Muscle of back (tissue), 11 donors: ENCODE results near the gene COPZ2. TPM values are rescaled to one million over a fixed set of nuclear protein-coding genes. Genes with fewer than 3 reads are reported as not detected.
A peak's percentile ranks its signal among the peaks of the same experiment; 100 is the strongest.

Experiments
- DNase-seq, 3 donors: peaks; one replicate each; pipeline versions ENCODE4 v3.0.0 to v3.0.0-alpha.2; 2013
- polyA plus RNA-seq, 10 donors: library from polyadenylated mRNA; unstranded; fragments of 120-200 nt; gene quantifications; one replicate each; pipeline ENCODE4 v1.2.1, GENCODE V29; 2013; ENCODE audit not compliant: insufficient read length in 10 of 10

The COPZ2 gene
- polyA plus RNA-seq, 10 donors: 39.5 to 66.4 (median 45.7) TPM

DNA sequence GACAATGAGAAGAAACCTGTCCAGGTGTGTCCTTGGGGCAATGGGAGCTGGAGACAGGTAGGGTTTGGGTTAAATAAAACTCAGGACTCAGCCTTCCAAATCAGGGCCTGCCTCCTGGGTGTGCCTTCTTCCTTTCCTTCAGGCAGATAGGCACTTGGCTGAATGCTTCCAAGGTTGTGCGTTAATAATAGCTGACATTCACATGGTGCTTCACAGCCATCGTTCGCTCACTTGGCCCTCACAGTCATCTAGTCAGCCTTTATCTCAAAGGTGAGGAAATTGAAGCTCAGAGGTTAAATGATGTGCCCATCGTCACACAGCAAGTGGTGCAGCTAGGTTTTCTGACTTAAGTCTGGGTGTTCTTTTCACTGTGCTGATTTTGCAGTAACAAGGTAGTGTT lies 20.0 kb upstream of the COPZ2 start:
- no peak for DNase-seq

DNA sequence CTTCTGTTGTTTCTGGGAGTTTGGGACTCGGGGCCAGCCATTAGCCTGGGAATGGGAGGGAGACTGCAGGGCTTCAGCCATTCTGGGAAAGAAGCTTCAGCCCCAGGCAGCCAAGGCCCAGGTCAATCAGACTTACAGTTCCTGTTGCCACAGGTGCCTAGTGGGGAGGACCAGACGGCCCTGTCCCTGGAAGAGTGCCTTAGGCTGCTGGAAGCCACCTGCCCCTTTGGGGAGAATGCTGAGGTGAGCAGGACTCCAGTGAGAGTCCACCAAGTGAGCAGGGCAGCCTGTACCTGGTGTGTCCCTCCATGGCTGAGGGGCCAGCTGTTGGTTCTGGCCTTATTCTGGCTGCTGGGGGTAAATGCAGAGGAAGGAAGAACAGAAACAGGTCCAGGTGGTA lies 19.3 kb upstream of the COPZ2 start:
- no peak for DNase-seq

DNA sequence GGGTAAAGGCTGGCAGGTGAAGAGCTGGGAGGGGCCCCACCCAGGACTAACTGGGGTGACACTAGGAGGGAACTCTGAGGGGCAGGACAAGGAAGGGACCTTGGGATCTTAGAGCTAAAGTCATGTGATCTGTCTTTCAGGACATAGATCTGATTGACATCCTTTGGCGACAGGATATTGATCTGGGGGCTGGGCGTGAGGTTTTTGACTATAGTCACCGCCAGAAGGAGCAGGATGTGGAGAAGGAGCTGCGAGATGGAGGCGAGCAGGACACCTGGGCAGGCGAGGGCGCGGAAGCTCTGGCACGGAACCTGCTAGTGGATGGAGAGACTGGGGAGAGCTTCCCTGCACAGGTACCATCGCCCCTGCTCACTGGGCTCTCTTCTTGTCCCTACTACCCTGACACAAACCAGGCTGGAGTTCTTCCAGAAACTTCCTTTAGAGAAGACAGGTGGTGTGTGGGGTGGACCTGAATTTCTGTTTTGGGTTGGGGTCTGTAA lies 18.7 kb upstream of the COPZ2 start:
- DNase-seq: no peak

DNA sequence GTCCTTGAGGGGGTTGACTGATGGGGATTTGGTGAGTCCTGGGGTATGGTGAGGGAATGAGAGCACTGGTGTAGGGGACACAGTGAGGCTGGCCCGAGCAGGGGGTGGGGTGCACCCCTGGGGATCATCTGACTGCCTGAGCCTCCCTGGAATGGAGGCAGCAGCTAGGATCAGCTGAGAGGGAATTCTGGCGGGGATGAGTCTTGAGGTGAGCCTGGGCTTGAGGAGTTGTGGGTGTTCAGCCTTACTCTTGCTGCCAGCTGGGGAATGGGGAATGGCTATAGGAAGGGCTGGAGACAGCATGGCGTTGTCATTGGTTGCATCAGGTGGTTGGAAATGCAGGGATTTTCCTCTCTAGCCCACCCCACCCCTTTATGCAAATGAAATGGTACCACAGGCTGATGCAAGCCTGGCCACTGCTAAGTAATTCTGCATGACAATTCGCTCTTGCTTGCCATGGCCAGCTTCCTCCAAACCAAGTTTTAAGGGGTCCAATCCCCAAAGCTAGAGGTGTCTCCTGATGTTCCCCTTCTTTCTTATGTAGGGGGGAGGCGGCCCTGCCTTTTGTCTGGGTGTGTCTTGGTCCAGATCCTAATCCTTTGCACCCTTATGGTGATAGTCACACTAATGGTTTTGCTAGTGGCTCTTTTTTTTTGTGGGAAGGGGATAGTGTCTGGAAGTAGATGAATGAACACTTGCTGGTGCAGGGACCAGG lies 18.1 kb upstream of the COPZ2 start:
- peak in 1 of 3 donors; percentile 71 for DNase-seq

DNA sequence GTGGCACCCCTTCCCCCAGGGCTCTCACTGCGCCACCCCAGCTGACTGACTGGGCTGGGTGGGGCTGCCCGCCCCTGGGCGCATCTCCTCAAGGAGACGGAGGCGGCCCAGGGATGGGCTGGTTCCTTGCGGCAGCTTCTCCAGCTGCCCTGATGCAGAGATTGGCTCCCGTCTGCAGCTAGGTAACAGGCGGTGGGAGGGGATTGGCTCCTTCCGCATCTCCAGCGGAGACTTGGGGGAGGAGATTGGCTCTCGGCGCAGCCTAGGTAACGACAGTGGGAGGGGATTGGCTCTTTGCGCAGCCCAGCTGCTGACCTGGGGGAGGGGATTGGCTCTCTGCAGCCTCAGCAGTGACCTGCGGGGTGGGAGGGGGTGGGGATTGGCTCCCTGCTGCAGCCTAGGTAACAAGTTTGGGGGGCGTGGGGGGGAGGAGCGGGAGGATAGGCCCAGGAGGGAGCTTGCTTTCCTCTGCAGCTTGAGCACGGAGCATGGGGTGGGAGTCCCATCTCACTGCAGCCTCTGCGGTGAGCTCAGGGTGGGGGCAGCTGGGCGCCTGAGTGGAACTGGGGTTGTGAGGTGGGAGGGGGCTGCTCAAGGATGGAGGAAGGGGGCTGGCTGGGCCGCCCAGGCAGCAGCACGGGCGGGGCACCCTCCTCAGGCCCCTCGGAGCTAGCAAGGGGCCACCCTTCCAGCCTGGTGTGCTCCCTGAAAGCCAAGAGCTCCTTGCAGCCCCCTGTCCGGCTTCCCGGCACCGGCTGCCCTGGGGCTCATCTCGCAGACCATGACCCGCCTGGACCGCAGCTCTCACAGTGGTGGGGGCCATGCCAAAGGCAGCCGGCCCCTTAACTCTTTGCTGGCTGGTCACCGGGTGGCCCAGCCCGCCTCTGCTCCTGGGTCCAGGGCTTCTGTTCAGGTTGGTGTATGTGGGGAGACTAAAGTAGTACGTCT lies 16.9 kb upstream of the COPZ2 start:
- DNase-seq: peak; percentile 66 to 80 (median 71)

DNA sequence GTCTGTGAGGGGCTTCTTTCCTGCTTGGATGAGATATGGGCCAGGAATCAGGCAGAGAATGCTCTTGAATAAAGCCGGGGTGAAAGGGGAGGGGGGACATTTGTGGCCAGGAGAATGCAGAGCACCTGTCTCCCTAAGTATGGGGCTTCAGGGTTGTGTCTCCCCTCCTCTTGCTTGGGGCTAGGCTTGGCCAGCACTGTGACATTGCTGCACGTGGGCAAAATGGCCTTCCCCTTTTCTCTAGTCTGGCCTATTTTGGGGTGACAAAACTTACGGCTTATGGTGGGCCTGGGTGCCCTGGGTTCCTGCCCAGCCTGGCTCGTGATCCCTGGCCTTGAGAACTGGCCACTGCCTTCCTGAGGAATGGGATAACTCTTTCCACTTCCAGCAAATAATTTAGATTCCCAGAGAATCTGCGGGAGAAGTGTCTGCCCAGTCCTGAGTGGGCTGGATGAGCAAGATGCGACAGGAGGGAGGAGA lies 16.2 kb upstream of the COPZ2 start:
- no peak for DNase-seq

DNA sequence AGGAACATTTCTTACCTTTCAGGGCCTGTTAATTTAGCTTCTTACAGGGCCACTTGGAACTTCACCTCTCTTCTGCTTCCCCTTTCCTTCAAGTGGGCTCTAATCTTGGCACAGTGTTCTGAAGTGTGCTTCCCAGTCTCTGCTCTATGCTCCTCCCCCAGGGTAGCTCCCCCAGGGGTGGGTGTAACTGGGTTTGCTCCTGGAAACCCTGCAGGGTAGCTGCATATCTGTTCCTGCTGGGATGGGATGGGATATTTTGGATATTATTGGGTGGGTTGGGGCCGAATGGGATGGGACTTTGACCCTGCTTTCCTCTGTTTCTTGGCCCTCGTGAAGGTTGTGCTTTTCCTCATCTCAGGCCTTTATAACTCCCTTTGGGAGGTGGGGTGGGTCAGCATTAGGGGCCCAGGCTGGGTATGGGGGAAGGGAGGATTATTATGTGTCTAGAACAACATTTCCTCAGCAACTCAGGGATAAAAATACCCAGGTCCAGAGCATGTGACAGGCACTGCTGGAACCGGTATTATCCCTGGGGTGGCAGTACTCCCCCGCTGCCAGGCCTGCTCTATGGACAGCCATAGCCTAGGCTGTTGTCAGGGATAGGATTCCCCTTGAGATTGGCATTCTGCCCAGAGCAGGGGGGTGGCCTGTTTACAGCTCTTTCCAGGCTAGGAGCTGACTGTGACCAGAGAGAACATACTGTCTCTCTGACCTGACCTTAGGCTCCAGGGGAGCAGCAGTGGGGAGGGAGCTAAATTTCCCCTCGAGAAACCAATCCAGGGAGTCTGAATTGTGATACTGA lies 15.6 kb upstream of the COPZ2 start:
- peak; percentile 61 to 79 (median 75) for DNase-seq

DNA sequence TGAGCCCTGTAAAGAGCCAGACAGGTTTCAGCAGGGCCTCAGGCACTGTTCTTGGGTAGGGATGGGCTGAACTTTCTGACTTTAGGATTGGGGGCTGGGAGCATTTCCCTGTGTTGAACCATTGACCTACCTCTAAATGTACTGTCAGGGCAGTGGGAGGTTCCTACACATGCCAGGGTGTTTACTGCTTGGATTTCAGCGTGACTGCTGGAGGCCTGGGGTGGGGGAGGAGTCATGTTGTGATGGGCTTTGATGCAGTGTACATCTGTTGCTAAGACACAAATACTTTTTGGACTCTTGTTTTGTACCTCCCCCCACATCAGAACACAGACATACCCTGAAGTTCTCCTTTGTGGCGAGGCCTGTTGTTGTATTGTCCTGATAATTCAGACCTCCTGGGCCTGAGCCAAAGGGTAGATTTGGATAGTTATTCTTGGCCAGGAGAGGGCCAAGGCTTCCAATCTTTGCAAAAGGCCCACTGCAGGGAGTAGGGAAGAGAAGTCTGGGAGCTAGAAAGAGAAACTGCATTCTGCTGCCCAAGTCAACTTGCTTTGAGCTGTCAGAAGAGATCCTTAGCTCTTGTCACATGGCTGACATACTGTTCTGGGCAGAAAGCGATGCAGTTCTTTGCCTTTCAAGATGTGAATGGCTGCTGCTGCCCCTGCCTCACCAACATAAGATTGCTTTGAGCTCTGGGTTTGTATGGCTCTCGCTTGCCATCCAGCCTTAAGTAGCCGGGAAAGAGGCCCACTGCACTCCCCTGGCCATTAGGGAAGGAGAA lies 14.3 kb upstream of the COPZ2 start:
- peak; percentile 85 to 92 (median 85) for DNase-seq

DNA sequence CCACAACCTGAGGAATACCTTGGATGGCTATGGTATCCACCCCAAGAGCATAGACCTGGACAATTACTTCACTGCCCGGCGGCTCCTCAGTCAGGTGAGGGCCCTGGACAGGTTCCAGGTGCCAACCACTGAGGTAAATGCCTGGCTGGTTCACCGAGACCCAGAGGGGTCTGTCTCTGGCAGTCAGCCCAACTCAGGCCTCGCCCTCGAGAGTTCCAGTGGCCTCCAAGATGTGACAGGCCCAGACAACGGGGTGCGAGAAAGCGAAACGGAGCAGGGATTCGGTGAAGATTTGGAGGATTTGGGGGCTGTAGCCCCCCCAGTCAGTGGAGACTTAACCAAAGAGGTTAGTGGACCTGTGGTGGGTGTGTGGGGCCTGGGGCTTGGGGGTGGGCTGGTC lies 13.7 kb upstream of the COPZ2 start:
- no peak for DNase-seq

DNA sequence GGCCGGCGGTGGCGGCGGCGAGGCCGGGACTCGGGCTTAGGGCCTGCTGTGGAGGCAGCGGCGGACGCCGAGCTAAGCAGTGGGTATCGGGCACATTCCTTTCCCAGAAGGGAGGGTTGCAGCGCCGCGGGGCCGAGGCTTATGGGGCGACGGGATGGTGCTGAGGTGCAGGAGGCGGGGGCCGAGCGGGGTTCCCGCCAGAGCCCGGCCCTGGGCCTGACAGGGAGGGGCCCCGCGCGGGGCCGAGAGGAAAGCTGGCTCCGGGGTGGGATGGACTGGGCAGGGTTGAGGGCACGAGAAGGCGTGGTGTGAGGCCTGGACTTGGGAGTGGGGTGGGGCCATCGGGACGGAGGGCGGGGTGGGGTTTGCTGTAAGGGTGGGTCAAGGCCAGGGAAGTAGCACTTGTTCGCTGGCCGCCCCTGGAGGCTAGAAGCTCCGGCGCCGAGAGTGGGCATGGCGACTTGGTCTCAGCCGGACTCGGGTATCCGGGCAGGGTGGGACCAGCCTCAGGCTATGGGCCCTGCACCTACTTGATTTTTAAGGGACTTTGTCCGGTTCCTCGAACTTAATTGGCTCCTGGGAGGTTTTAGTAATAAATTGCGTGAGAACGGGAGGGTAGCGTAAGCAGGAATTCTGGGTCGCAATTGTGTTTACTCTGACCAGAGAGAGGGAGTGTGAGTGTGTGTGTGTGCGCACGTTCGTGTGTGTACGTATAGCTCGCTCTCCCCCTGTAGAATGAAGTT lies 11.0 kb upstream of the COPZ2 start:
- DNase-seq: peak in 2 of 3 donors; percentile 81 to 85

DNA sequence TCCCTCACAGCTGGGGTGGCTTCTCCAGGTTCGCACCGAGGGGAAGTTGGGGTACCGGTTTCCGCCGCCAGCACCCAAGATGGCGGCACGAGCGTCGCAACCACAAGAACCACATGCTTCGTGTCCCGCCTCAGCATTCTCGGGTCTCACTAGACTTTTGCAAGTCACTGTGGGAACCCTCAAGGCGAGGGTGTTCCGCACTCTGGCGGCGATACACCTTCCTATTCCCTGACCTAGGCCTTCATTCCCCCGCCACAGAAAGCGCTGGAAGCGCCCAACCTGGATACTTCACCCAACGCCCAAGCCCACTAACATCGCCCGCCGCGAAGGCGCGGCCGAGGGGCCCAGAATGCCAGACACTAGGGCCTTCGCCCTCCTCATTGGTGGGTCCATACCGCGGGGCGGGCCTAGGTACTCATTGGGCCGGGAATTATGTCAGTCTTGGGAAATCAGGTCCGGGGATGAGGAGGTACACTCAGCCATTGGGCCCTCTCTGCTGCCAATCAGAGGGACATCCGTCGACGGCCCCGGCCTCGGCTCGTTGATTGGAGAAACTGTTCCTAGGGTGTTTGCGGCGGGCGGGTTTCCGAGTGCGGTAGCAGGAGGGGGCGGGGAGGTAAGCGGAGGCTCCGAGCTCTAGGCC lies 10.3 kb upstream of the COPZ2 start, which contains the start of gene NFE2L1:
TSS of gene NFE2L1 (plus strand) at position 619 of the 643 bp plus-strand sequence. CDS start 2,760 bp downstream, outside the sequence.
- DNase-seq: peak; percentile 99 to 100 (median 100)

DNA sequence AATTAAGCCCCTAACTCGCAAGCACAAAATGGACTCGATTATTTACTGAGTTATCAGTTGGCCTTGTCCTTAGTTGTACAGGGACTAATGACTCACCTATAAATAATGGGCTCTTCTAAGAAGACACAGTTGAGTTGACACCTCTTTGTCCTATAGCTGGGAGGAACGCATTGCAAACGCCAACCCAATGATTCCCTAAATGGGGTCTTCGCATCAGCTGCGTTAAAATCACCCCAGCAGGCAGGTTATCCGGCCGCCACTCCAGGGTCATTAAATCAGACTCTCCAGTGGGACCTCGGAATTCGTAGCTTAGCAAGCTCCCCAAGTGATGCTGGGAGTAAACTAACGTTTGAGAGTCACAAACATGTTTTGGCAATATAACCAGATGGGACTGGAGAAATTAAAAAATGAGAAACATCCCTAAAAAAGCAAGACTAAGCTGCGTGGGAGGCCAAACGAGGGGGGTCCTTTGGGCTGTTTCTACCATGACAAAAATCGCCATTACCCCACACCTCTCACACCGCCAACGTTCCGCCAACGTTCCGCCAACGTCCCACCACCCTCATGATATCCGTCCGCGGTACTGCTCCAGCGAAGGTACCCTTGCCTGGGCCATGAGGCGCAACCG lies 9.6 kb upstream of the COPZ2 start:
- DNase-seq: no peak

DNA sequence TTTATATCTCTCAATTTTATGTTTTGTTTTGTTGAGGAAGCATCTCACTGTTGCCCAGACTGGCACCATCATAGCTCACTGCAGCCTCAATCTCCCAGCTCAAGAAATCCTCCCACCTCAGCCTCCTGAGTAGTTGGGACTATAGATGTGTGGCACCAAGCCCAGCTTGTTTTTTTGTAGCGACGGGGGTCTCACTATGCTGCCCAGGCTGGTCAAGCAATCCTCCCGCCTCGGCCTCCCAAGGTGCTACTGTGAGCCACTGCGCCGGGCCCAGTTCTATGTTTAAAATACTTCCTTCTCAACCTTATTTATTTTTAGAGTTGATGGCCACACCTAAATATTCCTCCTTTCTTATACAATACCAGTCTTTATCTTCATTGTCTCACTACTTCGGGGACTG lies 8.7 kb upstream of the COPZ2 start:
- no peak for DNase-seq

DNA sequence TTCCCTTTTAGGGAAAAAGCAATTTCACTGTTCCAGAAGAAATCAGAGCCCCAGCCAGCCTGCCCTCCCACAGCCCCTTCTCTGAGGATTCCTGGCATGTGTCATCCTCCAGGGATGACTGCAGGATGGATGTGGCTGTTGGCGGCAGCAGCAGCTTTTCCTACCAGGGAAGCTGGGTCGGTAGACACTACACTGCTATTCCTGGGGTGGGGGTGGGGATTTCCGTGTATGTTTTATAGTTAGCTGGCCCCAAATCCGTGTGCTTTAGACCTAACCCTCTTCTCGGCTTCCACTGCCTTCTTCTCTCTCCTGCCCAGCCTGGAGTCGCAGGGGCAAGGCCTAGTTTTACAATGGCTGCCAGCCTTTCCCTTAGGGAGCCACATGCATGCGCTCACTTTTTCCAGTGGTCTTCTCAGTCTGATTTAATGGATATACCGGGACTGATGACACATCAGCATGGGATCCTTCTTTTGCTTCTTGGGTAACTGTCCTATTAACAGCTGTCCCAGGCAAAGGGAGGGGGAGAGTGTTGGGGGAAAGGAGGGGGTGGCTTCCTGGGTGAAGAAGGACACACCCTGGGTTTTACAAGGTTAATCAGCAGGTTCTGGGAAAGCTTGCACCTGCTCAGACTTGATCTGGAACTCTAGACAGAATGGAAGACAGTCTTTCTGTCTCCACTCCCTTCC lies 7.9 kb upstream of the COPZ2 start:
- DNase-seq: peak in 2 of 3 donors; percentile 62 to 73

DNA sequence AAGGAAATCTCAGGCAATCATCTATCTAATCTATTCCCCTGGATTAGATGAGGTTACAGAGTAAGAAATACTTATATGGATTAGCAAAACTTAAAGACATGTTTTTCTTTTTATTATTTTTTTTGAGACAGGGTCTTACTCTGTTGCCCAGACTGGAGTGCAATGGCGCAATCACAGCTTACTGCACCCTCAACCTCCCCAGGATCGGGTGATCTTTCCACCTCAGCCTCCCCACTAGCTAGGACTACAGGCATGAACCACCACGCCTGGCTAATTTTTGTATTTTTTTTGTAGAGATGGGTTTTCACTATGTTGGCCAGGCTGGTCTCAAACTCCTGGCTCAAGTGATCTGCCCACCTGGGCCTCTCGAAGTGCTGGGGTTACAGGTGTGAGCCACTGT lies 7.3 kb upstream of the COPZ2 start:
- DNase-seq: no peak

DNA sequence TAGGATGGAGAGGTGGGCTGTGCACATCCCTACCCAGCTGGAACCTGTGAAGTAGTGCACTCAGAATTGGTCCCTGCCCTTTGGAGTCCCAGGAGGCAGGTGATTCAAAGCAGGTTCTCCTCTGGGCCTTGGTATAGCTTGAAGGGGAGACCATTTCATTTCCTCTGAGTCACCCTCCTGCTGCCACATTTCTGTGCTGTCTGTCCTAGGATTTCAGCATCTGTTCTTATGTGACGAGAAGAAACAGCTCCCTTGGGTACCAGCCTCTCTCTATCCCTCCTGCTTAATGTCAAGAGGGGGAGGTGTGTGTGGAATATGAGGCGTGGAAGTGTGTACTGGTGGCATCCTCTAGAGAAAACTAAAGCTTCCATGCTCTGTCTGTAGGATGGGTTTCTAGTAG lies 5.6 kb upstream of the COPZ2 start:
- DNase-seq: no peak

DNA sequence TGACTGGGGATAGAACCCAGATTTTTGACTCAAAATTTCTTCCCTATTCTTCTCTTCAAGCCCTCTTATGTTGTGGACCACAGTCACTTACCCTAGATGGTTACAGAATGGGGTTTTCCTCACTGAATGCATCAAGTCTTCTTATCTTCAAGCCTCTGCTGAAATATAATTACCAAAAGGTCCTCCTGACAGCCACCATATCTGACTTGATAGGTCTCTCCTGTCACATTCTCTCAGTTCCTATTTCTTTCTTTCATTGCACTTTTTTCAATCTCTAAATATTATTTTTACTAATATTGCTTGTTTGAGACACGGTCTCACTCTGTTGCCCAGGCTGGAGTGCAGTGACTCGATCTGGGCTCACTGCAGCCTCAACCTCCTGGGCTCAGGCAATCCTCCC lies 1.1 kb upstream of the COPZ2 start:
- no peak for DNase-seq

DNA sequence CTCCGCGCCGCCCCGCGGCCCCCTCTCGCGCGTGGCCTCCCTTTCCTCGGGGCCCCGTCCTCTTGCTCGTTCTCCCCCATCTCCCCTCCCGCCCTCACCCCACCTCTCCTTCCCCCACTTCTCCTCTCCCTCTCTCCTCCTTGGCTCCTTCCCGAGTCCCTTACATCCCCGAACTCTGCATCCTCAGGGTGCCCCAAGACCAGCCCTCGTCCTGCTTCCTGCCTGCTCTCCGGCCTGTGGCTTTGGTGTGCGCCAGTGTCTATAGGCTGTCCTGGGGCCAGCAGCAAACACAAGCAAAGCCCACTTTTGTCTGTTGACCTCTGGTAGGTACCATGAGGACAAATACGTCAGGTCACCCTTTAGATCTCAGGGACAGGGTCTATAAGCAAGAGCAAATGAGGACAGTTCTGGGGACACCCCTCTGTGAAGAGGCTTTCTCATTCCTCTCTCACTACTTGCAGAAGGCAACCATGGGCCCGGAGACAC lies 284 bp upstream of the COPZ2 start:
- peak in 1 of 3 donors; percentile 65 for DNase-seq
